B cell (primary cell): ENCODE data around the gene C10orf53. TPM values are rescaled to one million over a fixed set of nuclear protein-coding genes. Genes with fewer than 3 reads are reported as not detected.

Source experiments
- ATAC-seq: fragments of 200-7000 bp; cut with Tn5 transposase; one replicate; pipeline ENCODE4 v1.10.0; 2021; ENCODE audit warnings: low read depth, mild to moderate bottlenecking, moderate number of reproducible peaks, moderate library complexity
- CTCF ChIA-PET: fragments of 350-600 bp; sonication (Branson Sonifier 250); formaldehyde crosslinking; loops from one replicate; lab custom pipeline; 2021; ENCODE audit warnings: antibody characterized with exemption, inconsistent platforms; lab: Charles Lee
- POLR2A ChIA-PET: fragments of 350-600 bp; sonication (Branson Sonifier 250); formaldehyde crosslinking; loops from one replicate; lab custom pipeline; 2021; ENCODE audit warnings: antibody characterized with exemption; lab: Charles Lee
- DNase-seq: peaks from one replicate; pipeline ENCODE4 v3.0.0; 2013
- H2AFZ ChIP-seq: 2 replicates; pipeline ENCODE4 v1.6.1; 2012; ENCODE audit warnings: mild to moderate bottlenecking, low read depth, low read length; ENCODE audit not compliant: insufficient read depth, poor library complexity, severe bottlenecking
- H3K27ac ChIP-seq, 2 donors: 1 replicate in 1 of 2; 2 replicates in 1 of 2; pipeline ENCODE4 v1.5.1; 2012 to 2013; ENCODE audit warnings: low read length in 2 of 2, mild to moderate bottlenecking in 2 of 2, moderate library complexity in 1 of 2
- H3K27me3 ChIP-seq, 4 experiments: fragments of 200-600 bp in 1 of 4; sonication (generic) in 1 of 4; replicated peaks in 1 of 4; 1 replicate in 2 of 4; 2 replicates in 2 of 4; pipeline versions ENCODE4 v1.6.1 to v1.7.0; 2013 to 2016; ENCODE audit warnings: low read length in 3 of 4, mild to moderate bottlenecking in 2 of 4, mixed read lengths in 1 of 4, moderate library complexity in 1 of 4; ENCODE audit not compliant: insufficient read depth in 4 of 4, control insufficient read depth in 3 of 4; ENCODE audit errors: control extremely low read depth in 1 of 4
- H3K36me3 ChIP-seq, 2 experiments: replicated peaks in 1 of 2; 1 replicate in 1 of 2; 2 replicates in 1 of 2; pipeline versions ENCODE4 v1.6.1 to v1.7.1; 2013; ENCODE audit warnings: low read length in 1 of 2; ENCODE audit not compliant: insufficient read depth in 2 of 2, control insufficient read depth in 1 of 2; ENCODE audit errors: control extremely low read depth in 1 of 2, extremely low read depth in 1 of 2
- H3K4me1 ChIP-seq, 2 donors: fragments of 200-600 bp in 1 of 2; sonication (generic) in 1 of 2; 1 replicate in 1 of 2; 2 replicates in 1 of 2; pipeline versions ENCODE4 v1.5.1 to v1.6.1; 2013 to 2017; ENCODE audit warnings: low read length in 2 of 2; ENCODE audit not compliant: control insufficient read depth in 2 of 2, insufficient read depth in 2 of 2
- H3K4me2 ChIP-seq: replicated peaks from 2 replicates; pipeline ENCODE3; 2012; ENCODE audit warnings: mild to moderate bottlenecking, low read depth, low read length; ENCODE audit not compliant: poor library complexity, severe bottlenecking
- H3K4me3 ChIP-seq, 5 experiments: fragments of 200-600 bp in 1 of 5; sonication (generic) in 1 of 5; 1 replicate in 3 of 5; 2 replicates in 2 of 5; pipeline versions ENCODE4 v1.5.1 to v1.7.0; 2011 to 2016; ENCODE audit warnings: low read length in 4 of 5, mild to moderate bottlenecking in 4 of 5, low read depth in 2 of 5, control low read depth in 1 of 5, moderate library complexity in 1 of 5; ENCODE audit not compliant: insufficient read depth in 1 of 5; ENCODE audit errors: control extremely low read depth in 1 of 5, extremely low read depth in 1 of 5
- H3K79me2 ChIP-seq: fragments of 200-600 bp; sonication (generic); one replicate; pipeline ENCODE4 v1.6.0; 2016; ENCODE audit warnings: low read length; ENCODE audit not compliant: control insufficient read depth, insufficient read depth
- H3K9ac ChIP-seq: fragments of 200-600 bp; sonication (generic); 2 replicates; pipeline ENCODE4 v1.6.1; 2017; ENCODE audit warnings: mild to moderate bottlenecking, low read length, moderate library complexity
- H3K9me3 ChIP-seq, 3 donors: one replicate each; pipeline versions ENCODE4 v1.6.1 to v1.7.1; 2013; ENCODE audit warnings: low read length in 2 of 3; ENCODE audit not compliant: control insufficient read depth in 2 of 3, insufficient read depth in 1 of 3; ENCODE audit errors: control extremely low read depth in 1 of 3
- H4K20me1 ChIP-seq: 2 replicates; pipeline ENCODE4 v1.6.0; 2012; ENCODE audit warnings: mild to moderate bottlenecking, low read length; ENCODE audit not compliant: insufficient read depth, control insufficient read depth, poor library complexity, severe bottlenecking
- H3K27ac Mint-ChIP-seq: one replicate; pipeline ENCODE4 v1.8.0; 2021; ENCODE audit warnings: mixed read lengths
- H3K27me3 Mint-ChIP-seq: one replicate; pipeline ENCODE4 v1.8.0; 2021; ENCODE audit warnings: mixed read lengths
- H3K4me1 Mint-ChIP-seq: one replicate; pipeline ENCODE4 v1.8.0; 2021; ENCODE audit warnings: mixed read lengths
- H3K4me3 Mint-ChIP-seq: one replicate; pipeline ENCODE4 v1.8.0; 2021; ENCODE audit warnings: mixed read lengths
- H3K9me3 Mint-ChIP-seq: one replicate; pipeline ENCODE4 v1.8.0; 2022; ENCODE audit warnings: mixed read lengths; ENCODE audit not compliant: insufficient read depth
- CTCF ChIP-seq: fragments of 200-600 bp; IDR thresholded peaks from one replicate; pipeline ENCODE4 v1.8.0; 2022; ENCODE audit warnings: antibody characterized with exemption, mild to moderate bottlenecking
- EZH2 ChIP-seq: IDR thresholded peaks from 2 replicates; pipeline ENCODE4 v1.6.1; 2012; ENCODE audit warnings: borderline replicate concordance, low read depth, mild to moderate bottlenecking, moderate library complexity, low read length; ENCODE audit not compliant: insufficient read depth, poor library complexity, severe bottlenecking
- WGBS: methylation state at CpG from one replicate; pipeline ENCODE4 v1.1.5; 2013; ENCODE audit warnings: missing lambda C conversion rate; ENCODE audit not compliant: insufficient coverage; 5-methylcytosine and 5-hydroxymethylcytosine counted together
- intact Hi-C: fragments of 100-400 bp; cut with micrococcal nuclease; formaldehyde crosslinking; loops from one replicate; pipeline ENCODE4 v1.10.0; 2022
- polyA plus RNA-seq: library from polyadenylated mRNA; depleted of rRNA; stranded (reverse); fragments of >200 nt; gene quantifications from 2 replicates; pipeline ENCODE4 v1.2.3, GENCODE V29; 2012
- total RNA-seq, 2 donors: library from RNA; stranded (reverse); fragments of 120-200 nt in 1 of 2; gene quantifications; 1 replicate in 1 of 2; 2 replicates in 1 of 2; pipeline versions ENCODE4 v1.2.3 to v1.2.4, GENCODE V29; 2013 to 2022

The C10orf53 gene
- total and polyA plus RNA-seq, 2 donors (not counting 1 experiment from before 2014, with no cell fraction given), result not detected

GRCh38 chr10:49745756-49746155, 66.3 kb downstream of the C10orf53 start:
- ATAC-seq (no peak), DNase-seq (no peak)
- no peaks in the 10 kb centered on the region for H3K27me3 ChIP-seq
- no peaks in the 10 kb centered on the region for H3K9me3 Mint-ChIP-seq
- H3K4me1 ChIP-seq, result no peaks in the 10 kb centered on the region
- intact Hi-C loops, result no loop called here
- no peaks in the 10 kb centered on the region for H3K9me3 ChIP-seq
- no peaks in the 10 kb centered on the region for H3K4me1 Mint-ChIP-seq
- H3K4me3 Mint-ChIP-seq, result no peak overlapping the region
- 97% methylated on average over 12 of the region's 12 CpGs for WGBS
- CTCF ChIA-PET, result no interaction called here
- POLR2A ChIA-PET, result no interaction called here
- no peak overlapping the region for H3K27ac Mint-ChIP-seq
- TF ChIP-seq CTCF (no peak), EZH2 (no peak)
- H3K4me2 ChIP-seq, result no peak overlapping the region
- H3K9ac ChIP-seq, result no peak overlapping the region
- H3K27ac ChIP-seq, result no peak overlapping the region
- H3K4me3 ChIP-seq, result no peak overlapping the region
- H3K36me3 ChIP-seq, result no peaks in the 10 kb centered on the region
- H2AFZ ChIP-seq, result no peak overlapping the region
- H3K79me2 ChIP-seq, result no peaks in the 10 kb centered on the region
- H3K27me3 Mint-ChIP-seq, result peaks cover 7% of the 10 kb centered on the region
- no peaks in the 10 kb centered on the region for H4K20me1 ChIP-seq

- H3K27ac ChIP-seq, result no peak overlapping the region
- H3K9me3 Mint-ChIP-seq, result no peaks in the 10 kb centered on the region
- POLR2A ChIA-PET, result no interaction called here
- no peak overlapping the region for H3K9ac ChIP-seq
- H3K79me2 ChIP-seq, result no peaks in the 10 kb centered on the region
- H3K36me3 ChIP-seq, result no peaks in the 10 kb centered on the region
- H3K4me1 ChIP-seq, result no peaks in the 10 kb centered on the region
- TF ChIP-seq EZH2, result no peak
- no peak for TF ChIP-seq CTCF
- CTCF ChIA-PET, result no interaction called here
- H3K4me3 Mint-ChIP-seq, result no peak overlapping the region
- WGBS, result 90% methylated on average over 19 of the region's 20 CpGs
- peaks cover 0 to 5% (median 0%) of the 10 kb centered on the region in 3 donors for H3K9me3 ChIP-seq
- H4K20me1 ChIP-seq, result no peaks in the 10 kb centered on the region
- no peak overlapping the region for H3K4me3 ChIP-seq
- intact Hi-C loops, result no loop called here
- ATAC-seq, result no peak
- DNase-seq, result no peak
- H3K4me1 Mint-ChIP-seq, result no peaks in the 10 kb centered on the region
- no peaks in the 10 kb centered on the region for H3K27me3 ChIP-seq
- H3K4me2 ChIP-seq, result no peak overlapping the region
- no peak overlapping the region for H3K27ac Mint-ChIP-seq
- H3K27me3 Mint-ChIP-seq, result peaks cover 13% of the 10 kb centered on the region
- H2AFZ ChIP-seq, result no peak overlapping the region
These were observed 67.3 kb downstream of the C10orf53 start for GRCh38 chr10:49746626-49747302.
